ENCODE results near the gene MICB.

MICB gene

DNA sequence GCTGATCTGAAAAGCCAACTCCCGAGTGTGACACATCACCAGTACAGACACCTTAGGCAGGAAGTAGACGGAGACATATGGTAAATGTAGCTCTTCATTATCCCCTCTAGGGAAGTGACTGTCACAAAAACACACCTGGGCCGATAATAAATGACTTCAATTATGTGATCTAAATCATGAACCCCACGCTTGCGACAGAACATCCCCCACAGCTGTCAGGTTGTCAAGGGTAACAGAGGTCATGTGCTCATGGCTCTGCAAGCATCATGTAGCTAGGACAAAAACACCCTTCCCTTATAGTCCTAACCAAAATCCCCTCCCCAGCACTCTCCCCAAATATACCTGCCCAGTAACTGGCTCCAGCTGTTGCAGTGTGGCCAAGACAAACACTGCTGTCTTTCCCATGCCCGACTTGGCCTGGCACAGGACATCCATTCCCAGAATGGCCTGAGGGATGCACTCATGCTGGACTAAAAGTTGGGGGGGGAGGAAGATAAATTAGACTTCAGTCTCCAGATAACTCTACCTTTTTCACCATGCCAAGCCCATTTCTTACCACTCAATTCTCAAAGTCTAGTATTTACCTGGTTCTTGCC is 41.0 kb downstream of the MICB start:
- TF ChIP-seq, protein P1, sequence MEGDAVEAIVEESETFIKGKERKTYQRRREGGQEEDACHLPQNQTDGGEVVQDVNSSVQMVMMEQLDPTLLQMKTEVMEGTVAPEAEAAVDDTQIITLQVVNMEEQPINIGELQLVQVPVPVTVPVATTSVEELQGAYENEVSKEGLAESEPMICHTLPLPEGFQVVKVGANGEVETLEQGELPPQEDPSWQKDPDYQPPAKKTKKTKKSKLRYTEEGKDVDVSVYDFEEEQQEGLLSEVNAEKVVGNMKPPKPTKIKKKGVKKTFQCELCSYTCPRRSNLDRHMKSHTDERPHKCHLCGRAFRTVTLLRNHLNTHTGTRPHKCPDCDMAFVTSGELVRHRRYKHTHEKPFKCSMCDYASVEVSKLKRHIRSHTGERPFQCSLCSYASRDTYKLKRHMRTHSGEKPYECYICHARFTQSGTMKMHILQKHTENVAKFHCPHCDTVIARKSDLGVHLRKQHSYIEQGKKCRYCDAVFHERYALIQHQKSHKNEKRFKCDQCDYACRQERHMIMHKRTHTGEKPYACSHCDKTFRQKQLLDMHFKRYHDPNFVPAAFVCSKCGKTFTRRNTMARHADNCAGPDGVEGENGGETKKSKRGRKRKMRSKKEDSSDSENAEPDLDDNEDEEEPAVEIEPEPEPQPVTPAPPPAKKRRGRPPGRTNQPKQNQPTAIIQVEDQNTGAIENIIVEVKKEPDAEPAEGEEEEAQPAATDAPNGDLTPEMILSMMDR (IDR thresholded peaks at IDR 0.05; ENCODE audit: low read depth, low read length) = no peak

DNA sequence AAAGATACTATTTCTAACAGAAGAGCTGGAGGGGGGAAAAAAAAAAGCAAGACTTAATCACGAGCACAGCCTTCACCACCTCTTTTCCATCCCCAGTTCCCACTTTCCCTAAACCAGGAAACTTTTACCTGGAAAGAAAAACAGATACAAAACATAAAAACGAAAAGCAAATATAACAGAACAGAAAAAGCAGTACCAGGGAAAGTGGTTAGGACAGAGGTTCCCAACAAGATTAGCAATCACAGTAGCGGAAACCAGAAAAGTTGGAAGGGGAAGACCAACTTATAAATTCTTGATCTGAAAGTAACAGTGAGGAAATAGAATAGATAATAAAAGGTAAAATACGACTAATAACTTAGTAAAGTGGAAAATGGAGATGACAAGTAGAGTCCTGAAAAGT is 42.7 kb downstream of the MICB start:
- peak overlapping the region; percentile 81 for H3K4me3 ChIP-seq (ENCODE audit: low read depth, low read length)
- TF ChIP-seq, protein P1 (IDR thresholded peaks at IDR 0.05; ENCODE audit: low read depth, low read length) = no peak

More for the DNA sequence above, 41.0 kb downstream of the MICB start:
- 0 out of 2 replicates have a peak overlapping the region, but pooled peaks have one; percentile 4 for H3K4me3 ChIP-seq (ENCODE audit: low read depth, low read length)

DNA sequence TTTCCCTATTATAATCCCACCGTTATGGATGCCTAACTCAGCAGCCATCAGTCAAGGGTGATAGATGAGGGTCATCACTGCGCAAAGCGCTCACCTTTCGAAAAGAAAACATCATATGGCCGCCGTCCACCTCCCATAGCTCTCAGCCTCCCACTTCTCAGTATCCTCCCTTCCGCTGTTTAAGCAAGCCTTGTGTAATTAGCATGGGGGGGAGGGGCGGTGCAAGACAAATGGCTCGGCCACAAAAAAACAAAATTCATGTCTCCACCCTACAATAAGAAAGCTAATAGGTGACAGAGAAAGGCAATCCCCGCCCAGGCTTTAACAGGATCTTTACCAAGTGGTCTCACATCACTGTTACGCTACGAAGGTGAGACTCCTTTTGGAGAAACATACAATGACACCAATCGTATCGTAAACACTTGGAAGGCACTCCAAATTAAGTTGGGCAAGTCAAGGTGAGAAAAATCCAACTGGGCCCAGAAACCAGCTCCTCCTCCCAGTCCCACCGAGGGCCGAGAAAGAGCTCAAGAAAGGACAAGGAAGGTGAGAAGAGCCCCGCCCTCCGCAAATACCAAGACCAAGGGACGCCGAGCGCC is 43.2 kb downstream of the MICB start:
- peak overlapping the region; percentile 81 for H3K4me3 ChIP-seq (ENCODE audit: low read depth, low read length)
- TF ChIP-seq, protein P1 (IDR thresholded peaks at IDR 0.05; ENCODE audit: low read depth, low read length) = no peak

DNA sequence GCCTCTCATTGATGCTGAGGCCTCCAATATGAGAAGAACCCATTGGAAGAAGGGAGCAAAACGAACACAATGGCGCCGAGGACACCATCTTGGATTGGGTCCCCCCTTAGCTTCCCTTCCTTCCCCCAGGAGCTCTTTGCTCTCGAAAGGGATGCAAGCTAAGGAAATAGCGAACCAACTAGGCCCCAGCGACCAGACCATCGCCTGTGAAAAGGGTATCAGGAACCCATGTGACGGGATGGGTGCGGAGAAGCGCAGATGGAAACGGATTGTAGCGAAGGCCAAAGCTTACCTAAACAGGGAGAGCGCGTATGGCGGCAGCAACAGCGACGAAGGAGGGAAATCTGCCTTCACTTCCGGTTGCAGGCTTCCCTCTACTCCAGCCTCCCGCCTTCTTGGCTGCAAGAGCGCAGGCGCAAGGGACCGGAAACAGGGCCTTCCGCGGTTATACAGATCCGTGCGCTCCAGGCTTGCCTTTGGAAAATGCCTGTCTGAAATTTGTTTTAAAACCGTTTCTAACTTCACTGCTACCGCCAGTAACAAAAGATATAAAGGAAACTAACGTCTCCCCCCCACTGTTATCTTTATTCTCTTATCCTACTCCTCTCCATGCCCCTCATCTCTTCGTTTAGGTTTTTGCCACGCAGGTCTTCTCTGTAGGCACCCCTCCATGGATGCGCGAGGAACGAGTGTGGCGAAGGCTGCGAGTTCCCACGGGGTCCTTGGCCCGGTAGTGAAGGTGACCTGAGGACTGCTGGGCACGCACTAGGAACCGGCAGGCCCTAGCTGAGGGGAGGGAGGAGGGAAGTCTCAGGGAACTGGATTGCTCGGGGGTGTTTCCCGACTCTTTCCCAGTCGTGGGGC is 43.9 kb downstream of the MICB start, which contains the start of gene DDX39B:
DDX39B (minus strand) TSS at position 346 of the 864 bp plus-strand sequence. CDS start 1,471 bp downstream, outside the sequence.
- H3K4me3 ChIP-seq (ENCODE audit: low read depth, low read length) = peak within 1 kb of the TSS; percentile 81
- TF ChIP-seq, protein P1 (IDR thresholded peaks at IDR 0.05; ENCODE audit: low read depth, low read length) = no peak

GRCh38 chr6:31543639-31544038 is 45.7 kb downstream of the MICB start:
- TF ChIP-seq, protein P1 (IDR thresholded peaks at IDR 0.05; ENCODE audit: low read depth, low read length) = no peak
- H3K4me3 ChIP-seq (ENCODE audit: low read depth, low read length) = no peak overlapping the region

GRCh38 chr6:31544676-31545075 is 46.7 kb downstream of the MICB start:
- no peak overlapping the region for H3K4me3 ChIP-seq (ENCODE audit: low read depth, low read length)
- TF ChIP-seq, protein P1 (IDR thresholded peaks at IDR 0.05; ENCODE audit: low read depth, low read length) = no peak

Measured in WI38 (cell line).